ENCODE measurements around the gene CCDC85A.

The CCDC85A gene

DNA sequence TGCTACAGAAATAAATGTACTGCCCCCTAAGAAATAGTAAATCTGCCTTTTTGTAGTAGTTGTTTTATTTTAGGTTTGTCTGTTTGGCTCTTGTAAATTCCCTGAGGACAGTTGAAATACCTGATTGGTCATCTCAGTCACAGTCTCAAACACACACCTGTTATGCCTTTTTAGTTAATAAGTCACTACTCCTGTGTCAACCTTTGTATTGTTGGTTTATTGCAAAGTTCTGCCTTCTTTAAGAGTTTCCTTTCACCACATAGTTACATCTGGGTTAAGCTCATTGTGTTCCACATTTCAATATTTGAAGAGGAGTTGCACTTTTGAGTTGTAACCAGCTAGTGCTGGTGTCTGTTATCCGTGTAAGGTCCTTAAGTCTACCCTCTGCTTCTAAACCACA is 198.7 kb downstream of the CCDC85A start:
- no CpG with 5 or more reads among the region's 1 CpG for WGBS (ENCODE audit: insufficient coverage, insufficient read length)
- no peaks in the 10 kb centered on the region for H3K36me3 ChIP-seq (ENCODE audit: control insufficient read depth, insufficient read depth, low read length)
- DNase-seq (ENCODE audit: low read depth, low spot score) = no peak
- peaks cover 1% of the 10 kb centered on the region; the same call in 1 of the 2 replicates for H3K4me1 ChIP-seq (ENCODE audit: control insufficient read depth, insufficient read depth, low read length)
- no peak overlapping the region for H3K27ac ChIP-seq (ENCODE audit: low read length)
- H3K27me3 ChIP-seq (ENCODE audit: control insufficient read depth, insufficient read depth, low read length) = no peaks in the 10 kb centered on the region
- no peak overlapping the region for H3K4me3 ChIP-seq (ENCODE audit: low read length)
- H3K9me3 ChIP-seq (ENCODE audit: control insufficient read depth, insufficient read depth, low read length) = no peaks in the 10 kb centered on the region

GRCh38 chr2:56386657-56387056 is 202.9 kb downstream of the CCDC85A start:
- no CpG with 5 or more reads among the region's 1 CpG for WGBS (ENCODE audit: insufficient coverage, insufficient read length)
- H3K36me3 ChIP-seq (ENCODE audit: control insufficient read depth, insufficient read depth, low read length) = no peaks in the 10 kb centered on the region
- H3K27ac ChIP-seq (ENCODE audit: low read length) = no peak overlapping the region
- H3K4me3 ChIP-seq (ENCODE audit: low read length) = no peak overlapping the region
- H3K4me1 ChIP-seq (ENCODE audit: control insufficient read depth, insufficient read depth, low read length) = peaks cover 1% of the 10 kb centered on the region; the same call in 1 of the 2 replicates
- no peak for DNase-seq (ENCODE audit: low read depth, low spot score)
- H3K27me3 ChIP-seq (ENCODE audit: control insufficient read depth, insufficient read depth, low read length) = no peaks in the 10 kb centered on the region
- H3K9me3 ChIP-seq (ENCODE audit: control insufficient read depth, insufficient read depth, low read length) = no peaks in the 10 kb centered on the region

DNA sequence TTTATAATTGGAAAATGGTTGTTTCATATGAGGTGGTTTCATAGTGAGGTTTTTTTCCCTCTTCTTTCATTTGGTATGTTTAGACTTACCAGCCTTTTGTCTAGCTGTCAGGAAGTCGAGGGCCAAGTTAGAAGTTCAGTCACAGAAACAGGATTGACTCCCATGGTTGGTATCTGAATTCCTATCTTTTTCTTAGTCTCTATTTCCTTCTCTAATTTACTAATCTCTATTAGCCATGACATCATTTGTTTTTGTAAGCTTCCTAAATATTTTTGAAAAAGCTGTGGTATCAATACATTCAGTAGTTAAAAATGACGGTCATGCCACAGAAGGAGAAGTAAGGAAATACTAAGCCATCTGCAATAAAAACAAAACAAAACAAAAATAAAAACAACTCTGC is 206.9 kb downstream of the CCDC85A start:
- H3K36me3 ChIP-seq (ENCODE audit: control insufficient read depth, insufficient read depth, low read length) = no peaks in the 10 kb centered on the region
- H3K4me3 ChIP-seq (ENCODE audit: low read length) = no peak overlapping the region
- no peaks in the 10 kb centered on the region for H3K9me3 ChIP-seq (ENCODE audit: control insufficient read depth, insufficient read depth, low read length)
- no peaks in the 10 kb centered on the region for H3K4me1 ChIP-seq (ENCODE audit: control insufficient read depth, insufficient read depth, low read length)
- H3K27me3 ChIP-seq (ENCODE audit: control insufficient read depth, insufficient read depth, low read length) = no peaks in the 10 kb centered on the region
- WGBS (ENCODE audit: insufficient coverage, insufficient read length) = no CpG with 5 or more reads among the region's 2 CpGs
- H3K27ac ChIP-seq (ENCODE audit: low read length) = no peak overlapping the region
- DNase-seq (ENCODE audit: low read depth, low spot score) = no peak

DNA sequence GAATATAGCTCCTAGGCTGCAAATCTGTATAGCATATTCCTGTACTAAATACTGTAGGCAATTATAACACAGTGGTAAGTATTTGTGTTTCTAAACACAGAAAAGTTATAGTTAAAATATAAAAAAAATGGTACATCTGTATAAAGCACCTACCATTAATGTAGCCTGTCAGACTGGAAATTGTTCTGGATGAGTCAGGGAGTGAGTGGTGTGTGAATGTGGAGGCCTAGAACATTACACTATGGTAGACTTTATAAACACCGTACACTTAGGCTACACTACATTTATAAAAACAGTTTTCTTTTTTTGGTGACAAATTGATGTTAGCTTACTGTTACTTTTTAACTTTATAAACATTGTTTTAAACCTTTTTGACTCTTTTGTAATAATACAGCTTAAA is 226.3 kb downstream of the CCDC85A start:
- no peaks in the 10 kb centered on the region for H3K4me1 ChIP-seq (ENCODE audit: control insufficient read depth, insufficient read depth, low read length)
- H3K27me3 ChIP-seq (ENCODE audit: control insufficient read depth, insufficient read depth, low read length) = no peaks in the 10 kb centered on the region
- no peaks in the 10 kb centered on the region for H3K36me3 ChIP-seq (ENCODE audit: control insufficient read depth, insufficient read depth, low read length)
- no peak overlapping the region for H3K4me3 ChIP-seq (ENCODE audit: low read length)
- H3K9me3 ChIP-seq (ENCODE audit: control insufficient read depth, insufficient read depth, low read length) = no peaks in the 10 kb centered on the region
- H3K27ac ChIP-seq (ENCODE audit: low read length) = no peak overlapping the region
- no peak for DNase-seq (ENCODE audit: low read depth, low spot score)
- no CpG with 5 or more reads among the region's 1 CpG for WGBS (ENCODE audit: insufficient coverage, insufficient read length)

- WGBS (ENCODE audit: insufficient coverage, insufficient read length) = no CpG with 5 or more reads among the region's 1 CpG
- Histone ChIP-seq H3K36me3 (ENCODE audit: control insufficient read depth, insufficient read depth, low read length) (no peaks in the 10 kb centered on the region), H3K4me1 (ENCODE audit: control insufficient read depth, insufficient read depth, low read length) (no peaks in the 10 kb centered on the region), H3K27ac (ENCODE audit: low read length) (no peak overlapping the region), H3K27me3 (ENCODE audit: control insufficient read depth, insufficient read depth, low read length) (no peaks in the 10 kb centered on the region), H3K4me3 (ENCODE audit: low read length) (no peak overlapping the region), H3K9me3 (ENCODE audit: control insufficient read depth, insufficient read depth, low read length) (no peaks in the 10 kb centered on the region)
- DNase-seq (ENCODE audit: low read depth, low spot score) = no peak
Observed at GRCh38 chr2:56416500-56417176, 232.8 kb downstream of the CCDC85A start.
